Breast epithelium (tissue), 3 donors: ENCODE measurements around the gene CTDSPL.

Source experiments
- POLR2A ChIP-seq: fragments of 450-650 bp; IDR thresholded peaks from one replicate; pipeline ENCODE4 v1.6.1; 2016; ENCODE audit warnings: antibody characterized with exemption, mild to moderate bottlenecking, moderate library complexity
- POLR2AphosphoS5 ChIP-seq, 3 donors: sonication (generic); formaldehyde crosslinking; IDR thresholded peaks; one replicate each; pipeline ENCODE4 v1.6.1; 2017; ENCODE audit warnings: antibody characterized with exemption in 3 of 3
- TF ChIP-seq, protein P1 (sequence below), 3 donors: fragments of 450-650 bp; IDR thresholded peaks; one replicate each; pipeline ENCODE4 v1.5.1; 2016 to 2017; ENCODE audit warnings: antibody characterized with exemption in 3 of 3, mild to moderate bottlenecking in 3 of 3, moderate library complexity in 3 of 3

DNA sequence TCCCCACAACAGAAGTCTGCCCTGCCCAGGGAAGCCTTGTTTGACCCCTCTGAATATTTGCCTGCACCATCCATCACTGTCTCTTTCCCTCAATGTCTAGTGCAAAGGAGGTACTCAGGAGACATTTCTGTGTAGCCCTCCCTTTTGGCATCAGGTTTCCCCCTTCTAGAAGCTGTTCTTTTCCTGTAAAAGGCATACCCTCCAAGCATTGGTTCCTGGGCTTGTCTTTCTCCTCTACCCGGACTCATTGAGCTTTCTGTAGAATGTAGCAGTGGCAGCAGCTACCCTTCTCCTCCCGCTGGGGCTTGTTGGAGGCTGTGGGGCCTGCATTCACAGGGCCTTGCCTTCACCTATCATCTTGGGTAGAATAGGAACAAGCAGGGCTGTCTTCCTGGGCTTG, 63.5 kb downstream of the CTDSPL start:
- TF ChIP-seq POLR2A (no peak), POLR2AphosphoS5 (IDR thresholded peaks at IDR 0.05) (no peak)
- TF ChIP-seq, protein P1, sequence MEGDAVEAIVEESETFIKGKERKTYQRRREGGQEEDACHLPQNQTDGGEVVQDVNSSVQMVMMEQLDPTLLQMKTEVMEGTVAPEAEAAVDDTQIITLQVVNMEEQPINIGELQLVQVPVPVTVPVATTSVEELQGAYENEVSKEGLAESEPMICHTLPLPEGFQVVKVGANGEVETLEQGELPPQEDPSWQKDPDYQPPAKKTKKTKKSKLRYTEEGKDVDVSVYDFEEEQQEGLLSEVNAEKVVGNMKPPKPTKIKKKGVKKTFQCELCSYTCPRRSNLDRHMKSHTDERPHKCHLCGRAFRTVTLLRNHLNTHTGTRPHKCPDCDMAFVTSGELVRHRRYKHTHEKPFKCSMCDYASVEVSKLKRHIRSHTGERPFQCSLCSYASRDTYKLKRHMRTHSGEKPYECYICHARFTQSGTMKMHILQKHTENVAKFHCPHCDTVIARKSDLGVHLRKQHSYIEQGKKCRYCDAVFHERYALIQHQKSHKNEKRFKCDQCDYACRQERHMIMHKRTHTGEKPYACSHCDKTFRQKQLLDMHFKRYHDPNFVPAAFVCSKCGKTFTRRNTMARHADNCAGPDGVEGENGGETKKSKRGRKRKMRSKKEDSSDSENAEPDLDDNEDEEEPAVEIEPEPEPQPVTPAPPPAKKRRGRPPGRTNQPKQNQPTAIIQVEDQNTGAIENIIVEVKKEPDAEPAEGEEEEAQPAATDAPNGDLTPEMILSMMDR (IDR thresholded peaks at IDR 0.05): no peak
